ENCODE data around the gene NR2E3.
"Not testable (repeated sequence)": the region's sequence is repeated elsewhere in the genome, so short reads cannot be mapped to it uniquely, and the experiment has no call there.

The NR2E3 gene

DNA sequence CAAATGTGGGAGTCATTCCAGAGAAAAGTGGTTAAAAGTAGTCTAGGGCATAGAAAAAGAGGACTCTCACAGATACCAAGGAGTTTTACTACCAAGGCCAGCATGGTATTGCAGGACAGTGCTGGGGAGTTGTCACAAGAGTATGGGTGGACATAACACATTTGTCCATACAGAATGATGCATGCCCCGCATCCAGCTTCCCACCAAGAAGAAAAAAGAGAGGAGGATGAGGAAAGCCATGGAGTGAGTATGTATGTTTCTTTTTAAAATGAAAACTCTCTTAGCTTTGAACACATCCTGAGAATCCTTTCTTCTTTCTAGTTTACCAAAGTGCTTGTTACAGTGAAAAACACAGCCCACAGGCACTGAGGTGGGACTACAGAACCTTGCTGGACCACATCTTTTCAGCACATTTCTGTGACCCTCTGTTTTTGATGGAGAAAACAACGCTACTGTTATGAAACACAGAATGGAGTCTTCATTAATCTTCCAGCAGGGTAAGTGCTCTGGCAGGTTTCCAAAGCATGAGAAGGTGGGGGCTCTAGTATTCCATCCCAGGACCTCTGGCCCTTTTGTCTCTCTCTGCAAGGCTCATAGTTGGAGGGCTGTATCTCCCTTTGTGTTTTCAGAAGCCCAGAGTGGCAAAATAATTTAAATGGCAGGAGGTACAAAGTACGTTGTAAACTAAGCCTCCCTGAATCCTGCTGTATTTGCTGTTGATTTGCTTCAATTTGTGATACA, 12.7 kb downstream of the NR2E3 start:
- Histone ChIP-seq H3K27ac (ENCODE audit: low read length) (no peak overlapping the region), H3K36me3 (ENCODE audit: control insufficient read depth, low read depth, low read length) (no peaks in the 10 kb centered on the region), H3K9me3 (ENCODE audit: control insufficient read depth, low read depth, low read length) (no peaks in the 10 kb centered on the region)

DNA sequence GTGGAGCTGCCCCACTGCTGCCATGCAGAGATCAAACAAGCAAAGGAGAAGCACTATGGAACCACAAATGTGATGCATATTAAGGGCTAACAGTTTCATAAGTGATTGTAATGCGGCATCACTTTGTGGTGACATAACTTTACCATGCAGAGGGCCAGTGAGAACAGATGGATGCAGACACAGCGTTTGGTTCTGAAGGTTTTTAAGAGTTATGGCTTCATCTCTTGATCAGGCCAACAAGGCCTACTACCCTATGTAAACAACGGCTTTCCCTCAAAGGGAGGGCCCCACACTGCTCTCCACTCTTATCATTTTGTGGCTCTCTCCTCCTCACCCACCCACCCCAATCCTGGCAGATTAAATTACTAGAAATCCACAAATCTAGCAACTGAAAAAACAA, 13.4 kb downstream of the NR2E3 start:
- no peaks in the 10 kb centered on the region for H3K36me3 ChIP-seq (ENCODE audit: control insufficient read depth, low read depth, low read length)

More for the DNA sequence above, 12.7 kb downstream of the NR2E3 start:
- Histone ChIP-seq H3K9ac (ENCODE audit: low read length) (no peak overlapping the region), H3K4me3 (ENCODE audit: low read length) (no peak overlapping the region), H3K4me1 (ENCODE audit: control insufficient read depth, low read depth, low read length) (peaks cover 15% of the 10 kb centered on the region), H3K27me3 (ENCODE audit: control insufficient read depth, insufficient read depth, low read length) (no peaks in the 10 kb centered on the region)

DNA sequence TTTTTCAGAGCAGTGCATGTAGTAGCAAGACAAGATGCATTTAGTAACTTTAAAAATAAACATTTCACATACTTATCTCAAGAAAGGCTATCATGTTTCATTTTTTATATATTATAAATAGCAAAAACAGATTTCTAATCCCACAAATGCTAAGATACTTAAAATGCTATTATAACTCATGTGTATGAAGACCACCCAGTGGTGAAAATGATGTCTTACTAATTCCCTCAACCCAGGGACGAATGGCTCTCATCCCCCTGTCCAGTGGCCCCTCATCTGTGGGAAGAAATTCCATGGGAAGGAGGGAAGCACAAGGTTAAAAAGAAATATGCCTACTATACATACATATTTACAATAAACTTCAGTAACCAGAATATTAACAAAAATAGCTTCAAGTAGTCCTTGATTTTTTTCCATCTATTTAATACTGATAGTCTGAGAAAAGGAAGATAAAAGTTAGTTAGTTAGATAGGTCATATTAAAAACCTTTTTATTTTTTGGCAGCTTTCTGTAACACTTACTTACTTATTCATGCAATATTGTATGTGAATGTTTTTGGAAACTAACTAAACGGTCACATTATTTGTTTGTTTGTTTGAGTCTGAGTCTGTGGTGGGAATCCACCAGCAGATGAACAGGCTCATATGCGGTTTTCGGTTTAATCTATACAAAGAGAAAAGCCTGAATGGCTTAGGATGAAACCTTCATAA, 14.8 kb downstream of the NR2E3 start:
- peaks cover 15% of the 10 kb centered on the region for H3K4me1 ChIP-seq (ENCODE audit: control insufficient read depth, low read depth, low read length)
- no peak overlapping the region for H3K27ac ChIP-seq (ENCODE audit: low read length)
- H3K4me3 ChIP-seq (ENCODE audit: low read length), result no peak overlapping the region
- no peaks in the 10 kb centered on the region for H3K9me3 ChIP-seq (ENCODE audit: control insufficient read depth, low read depth, low read length)
- no peaks in the 10 kb centered on the region for H3K36me3 ChIP-seq (ENCODE audit: control insufficient read depth, low read depth, low read length)
- no peaks in the 10 kb centered on the region for H3K27me3 ChIP-seq (ENCODE audit: control insufficient read depth, insufficient read depth, low read length)
- no peak overlapping the region for H3K9ac ChIP-seq (ENCODE audit: low read length)

More for the DNA sequence above, 13.4 kb downstream of the NR2E3 start:
- Histone ChIP-seq H3K27me3 (ENCODE audit: control insufficient read depth, insufficient read depth, low read length) (no peaks in the 10 kb centered on the region), H3K9me3 (ENCODE audit: control insufficient read depth, low read depth, low read length) (no peaks in the 10 kb centered on the region), H3K4me1 (ENCODE audit: control insufficient read depth, low read depth, low read length) (peaks cover 15% of the 10 kb centered on the region), H3K4me3 (ENCODE audit: low read length) (no peak overlapping the region), H3K9ac (ENCODE audit: low read length) (no peak overlapping the region), H3K27ac (ENCODE audit: low read length) (no peak overlapping the region)

DNA sequence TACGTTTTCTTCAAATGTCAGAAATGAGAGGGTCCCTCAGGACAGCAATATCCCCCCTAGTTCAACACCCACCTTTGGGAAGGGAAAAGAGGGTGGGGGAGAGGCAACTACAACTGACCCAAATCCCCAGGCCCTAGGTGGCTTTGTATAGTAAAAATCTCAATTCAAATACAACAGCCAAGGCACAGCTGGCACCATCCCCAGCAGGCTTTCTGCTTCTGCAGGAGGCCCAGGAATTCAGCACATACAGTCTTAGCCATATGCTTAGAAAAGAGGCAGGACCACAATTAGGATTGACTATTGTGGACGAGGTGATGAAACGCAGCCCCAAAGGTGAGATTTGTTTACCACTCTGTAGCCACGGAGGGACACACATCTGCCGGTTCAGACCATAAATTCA, 15.8 kb downstream of the NR2E3 start:
- Histone ChIP-seq H3K9me3 (ENCODE audit: control insufficient read depth, low read depth, low read length) (no peaks in the 10 kb centered on the region), H3K4me3 (ENCODE audit: low read length) (no peak overlapping the region), H3K27me3 (ENCODE audit: control insufficient read depth, insufficient read depth, low read length) (no peaks in the 10 kb centered on the region), H3K36me3 (ENCODE audit: control insufficient read depth, low read depth, low read length) (no peaks in the 10 kb centered on the region), H3K4me1 (ENCODE audit: control insufficient read depth, low read depth, low read length) (peaks cover 15% of the 10 kb centered on the region), H3K27ac (ENCODE audit: low read length) (no peak overlapping the region), H3K9ac (ENCODE audit: low read length) (no peak overlapping the region)

DNA sequence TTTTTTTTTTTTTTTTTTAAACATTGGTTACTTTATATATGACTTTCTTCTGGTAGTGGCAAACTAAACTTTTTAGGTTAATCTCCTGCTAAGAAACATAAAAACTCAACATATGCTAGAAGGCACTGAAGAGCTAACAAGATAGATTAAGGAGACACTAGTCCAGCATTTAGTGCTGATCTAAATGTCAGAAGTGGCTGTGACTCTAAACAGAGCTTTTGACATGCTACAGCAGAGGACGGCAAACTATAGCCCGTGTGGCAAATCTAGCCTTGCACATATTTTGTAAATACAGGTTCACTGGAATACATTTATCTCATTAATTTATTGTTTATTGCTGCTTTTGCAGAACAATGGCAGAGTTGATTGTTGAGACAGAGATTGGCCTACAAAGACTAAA, 20.6 kb downstream of the NR2E3 start:
- peaks cover 13% of the 10 kb centered on the region for H3K4me1 ChIP-seq (ENCODE audit: control insufficient read depth, low read depth, low read length)
- H3K9me3 ChIP-seq (ENCODE audit: control insufficient read depth, low read depth, low read length), result no peaks in the 10 kb centered on the region
- H3K36me3 ChIP-seq (ENCODE audit: control insufficient read depth, low read depth, low read length), result no peaks in the 10 kb centered on the region
- no peak overlapping the region for H3K4me3 ChIP-seq (ENCODE audit: low read length)
- H3K27me3 ChIP-seq (ENCODE audit: control insufficient read depth, insufficient read depth, low read length), result no peaks in the 10 kb centered on the region
- H3K27ac ChIP-seq (ENCODE audit: low read length), result no peak overlapping the region
- no peak overlapping the region for H3K9ac ChIP-seq (ENCODE audit: low read length)

DNA sequence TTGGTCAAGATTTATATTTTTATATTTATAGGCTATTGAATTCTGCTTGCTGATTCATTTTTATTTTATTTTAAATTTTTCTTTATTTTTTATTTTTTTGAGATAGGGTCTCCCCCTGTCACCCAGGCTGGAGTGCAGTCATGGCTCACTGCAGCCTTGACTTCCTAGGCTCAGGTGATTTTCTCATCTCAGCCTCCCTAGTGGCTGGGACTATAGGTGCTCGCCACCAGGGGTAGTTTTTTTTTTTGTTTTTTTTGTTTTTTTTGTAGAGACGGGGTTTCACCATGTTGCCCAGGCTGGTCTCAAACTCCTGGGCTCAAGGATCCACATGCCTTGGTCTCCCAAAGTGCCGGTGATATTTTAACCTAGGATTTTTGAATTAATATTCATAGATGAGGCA, 31.2 kb downstream of the NR2E3 start:
- Histone ChIP-seq H3K27ac (ENCODE audit: low read length) (no peak overlapping the region), H3K36me3 (ENCODE audit: control insufficient read depth, low read depth, low read length) (no peaks in the 10 kb centered on the region), H3K9me3 (ENCODE audit: control insufficient read depth, low read depth, low read length) (no peaks in the 10 kb centered on the region), H3K9ac (ENCODE audit: low read length) (no peak overlapping the region), H3K4me1 (ENCODE audit: control insufficient read depth, low read depth, low read length) (no peaks in the 10 kb centered on the region), H3K4me3 (ENCODE audit: low read length) (no peak overlapping the region), H3K27me3 (ENCODE audit: control insufficient read depth, insufficient read depth, low read length) (no peaks in the 10 kb centered on the region)

DNA sequence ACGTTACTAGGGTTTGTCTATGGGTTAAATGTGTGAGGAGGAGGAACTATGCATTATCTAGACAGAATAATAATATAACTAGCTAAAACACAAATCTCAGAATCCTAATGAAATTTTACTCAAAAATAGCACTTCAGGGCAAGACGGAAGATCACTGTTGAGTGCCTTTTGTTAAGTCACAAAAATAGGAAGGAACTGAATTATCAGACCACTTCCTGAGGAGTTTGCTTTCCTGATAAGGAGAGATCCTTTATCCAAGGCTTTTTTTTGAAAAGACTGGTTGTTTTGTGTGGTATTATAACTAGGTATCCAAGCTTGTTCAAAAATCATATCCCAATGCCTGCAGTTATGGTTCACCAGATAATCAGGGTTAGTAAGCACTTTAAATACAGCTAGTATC, 34.6 kb downstream of the NR2E3 start:
- H3K27ac ChIP-seq (ENCODE audit: low read length), result no peak overlapping the region
- no peaks in the 10 kb centered on the region for H3K9me3 ChIP-seq (ENCODE audit: control insufficient read depth, low read depth, low read length)
- H3K4me1 ChIP-seq (ENCODE audit: control insufficient read depth, low read depth, low read length), result no peaks in the 10 kb centered on the region
- H3K4me3 ChIP-seq (ENCODE audit: low read length), result no peak overlapping the region
- peaks cover 4% of the 10 kb centered on the region for H3K36me3 ChIP-seq (ENCODE audit: control insufficient read depth, low read depth, low read length)
- no peaks in the 10 kb centered on the region for H3K27me3 ChIP-seq (ENCODE audit: control insufficient read depth, insufficient read depth, low read length)
- H3K9ac ChIP-seq (ENCODE audit: low read length), result no peak overlapping the region

DNA sequence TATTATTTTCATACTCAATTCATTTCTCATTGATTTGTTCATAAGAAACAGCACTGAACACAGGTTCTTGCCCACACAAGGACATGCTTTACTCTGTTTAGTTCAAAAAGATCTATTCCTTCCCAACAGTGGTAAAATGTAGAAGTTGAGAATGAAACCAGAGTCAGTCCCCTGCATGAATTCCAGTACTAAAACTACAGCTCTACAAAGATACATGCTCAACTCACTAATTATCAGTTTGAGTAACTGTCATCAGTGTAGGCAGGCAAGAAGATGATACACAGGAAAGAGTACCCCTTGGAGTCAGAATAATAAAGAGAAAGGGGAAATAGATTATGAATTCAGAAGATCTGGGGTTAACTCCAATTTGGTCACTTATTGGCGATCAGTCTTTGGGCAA, 43.2 kb downstream of the NR2E3 start:
- H3K9me3 ChIP-seq (ENCODE audit: control insufficient read depth, low read depth, low read length), result no peaks in the 10 kb centered on the region
- H3K27ac ChIP-seq (ENCODE audit: low read length), result no peak overlapping the region
- H3K27me3 ChIP-seq (ENCODE audit: control insufficient read depth, insufficient read depth, low read length), result no peaks in the 10 kb centered on the region
- peaks cover 4% of the 10 kb centered on the region for H3K36me3 ChIP-seq (ENCODE audit: control insufficient read depth, low read depth, low read length)
- no peak overlapping the region for H3K4me3 ChIP-seq (ENCODE audit: low read length)
- H3K9ac ChIP-seq (ENCODE audit: low read length), result no peak overlapping the region
- H3K4me1 ChIP-seq (ENCODE audit: control insufficient read depth, low read depth, low read length), result no peaks in the 10 kb centered on the region

DNA sequence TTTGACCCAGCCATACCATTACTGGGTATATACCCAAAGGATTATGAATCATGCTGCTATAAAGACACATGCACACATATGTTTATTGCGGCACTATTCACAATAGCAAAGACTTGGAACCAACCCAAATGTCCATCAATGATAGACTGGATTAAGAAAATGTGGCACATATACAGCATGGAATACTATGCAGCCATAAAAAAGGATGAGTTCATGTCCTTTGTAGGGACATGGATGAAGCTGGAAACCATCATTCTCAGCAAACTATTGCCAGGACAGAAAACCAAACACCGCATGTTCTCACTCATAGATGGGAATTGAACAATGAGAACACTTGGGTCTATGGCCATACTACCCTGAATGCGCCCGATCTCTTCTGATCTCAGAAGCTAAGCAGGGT, 47.9 kb downstream of the NR2E3 start:
- not testable (repeated sequence) for H3K4me1 ChIP-seq (ENCODE audit: control insufficient read depth, low read depth, low read length)

More for the DNA sequence above, 47.9 kb downstream of the NR2E3 start:
- not testable (repeated sequence) for H3K4me3 ChIP-seq (ENCODE audit: low read length); H3K9me3 ChIP-seq (ENCODE audit: control insufficient read depth, low read depth, low read length); H3K9ac ChIP-seq (ENCODE audit: low read length); H3K36me3 ChIP-seq (ENCODE audit: control insufficient read depth, low read depth, low read length); H3K27me3 ChIP-seq (ENCODE audit: control insufficient read depth, insufficient read depth, low read length); H3K27ac ChIP-seq (ENCODE audit: low read length)
